NCI-H82 treated with DMSO at 0.1 percent for 48 hours (cell line): ENCODE measurements around the gene CLCF1.
"Not testable (repeated sequence)": the region's sequence is repeated elsewhere in the genome, so short reads cannot be mapped to it uniquely, and the experiment has no call there.

ENCODE experiments used
- DNase-seq: peaks from one replicate; lab custom pipeline; 2025; ENCODE audit not compliant: unreplicated experiment; lab: John Stamatoyannopoulos, UW

CLCF1 gene

DNA sequence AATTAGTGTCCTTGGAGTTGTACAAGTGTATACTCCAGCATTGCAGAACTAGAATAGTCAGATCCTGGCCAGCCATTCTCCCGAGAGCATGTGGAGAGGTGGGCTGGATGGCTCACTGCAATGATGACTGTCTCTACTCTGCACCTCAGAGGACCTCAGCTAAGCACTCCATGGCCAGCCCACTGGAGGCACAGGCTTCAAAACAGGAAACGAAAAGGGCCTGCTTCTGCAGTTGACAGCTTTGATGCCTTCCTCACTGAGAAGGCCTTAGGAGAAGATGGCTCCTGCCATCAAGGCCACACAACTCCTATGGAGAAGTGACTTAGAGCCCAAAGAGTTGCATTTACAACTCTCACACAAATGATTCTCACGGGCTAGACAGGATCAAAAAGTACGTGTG lies 29.1 kb downstream of the CLCF1 start:
- DNase-seq, result no peak

DNA sequence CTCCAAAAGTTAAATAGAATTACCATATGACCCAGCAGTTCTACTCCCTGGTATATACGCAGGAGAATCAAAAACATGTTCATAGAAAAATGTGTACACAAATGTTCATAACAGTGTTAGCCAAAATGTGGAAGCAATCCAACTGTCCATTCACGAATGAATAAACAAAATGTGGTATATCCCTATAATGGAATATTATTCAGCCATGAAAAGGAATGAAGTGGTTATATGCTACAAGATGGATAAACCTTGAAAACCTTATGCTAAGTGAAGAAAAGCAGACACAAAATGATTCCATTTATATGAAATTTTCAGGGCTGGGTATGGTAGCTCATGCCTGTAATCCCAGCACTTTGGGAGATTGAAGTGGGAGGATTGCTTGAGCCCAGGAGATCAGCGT lies 36.1 kb downstream of the CLCF1 start:
- DNase-seq, result no peak

DNA sequence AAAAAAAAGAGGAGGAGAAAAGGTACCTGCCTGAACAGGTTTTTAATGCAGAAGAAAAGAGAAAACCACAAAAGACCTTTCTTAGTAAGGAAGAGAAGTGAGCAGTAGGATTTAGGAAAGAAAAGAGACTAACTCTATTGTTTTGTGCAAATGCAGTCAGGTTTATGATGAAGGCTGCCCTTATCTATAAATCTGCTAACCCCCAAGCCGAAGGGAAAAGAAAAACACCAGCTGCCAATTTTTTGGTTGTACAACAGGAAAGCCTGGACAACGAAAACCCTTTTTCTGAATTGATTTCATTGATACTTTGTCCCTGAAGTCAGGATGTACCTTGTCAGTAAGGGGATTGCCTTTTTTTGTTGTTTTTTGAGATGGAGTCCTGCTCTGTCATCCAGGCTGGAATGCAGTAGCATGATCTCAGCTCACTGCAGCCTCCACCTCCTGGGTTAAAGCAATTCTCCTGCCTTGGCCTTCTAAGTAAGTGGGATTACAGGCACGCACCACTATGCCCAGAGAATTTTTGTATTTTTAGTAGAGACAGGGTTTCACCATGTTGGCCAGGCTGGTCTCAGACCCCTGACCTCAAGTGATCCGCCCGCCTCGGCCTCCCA lies 41.2 kb downstream of the CLCF1 start:
- DNase-seq, result no peak

DNA sequence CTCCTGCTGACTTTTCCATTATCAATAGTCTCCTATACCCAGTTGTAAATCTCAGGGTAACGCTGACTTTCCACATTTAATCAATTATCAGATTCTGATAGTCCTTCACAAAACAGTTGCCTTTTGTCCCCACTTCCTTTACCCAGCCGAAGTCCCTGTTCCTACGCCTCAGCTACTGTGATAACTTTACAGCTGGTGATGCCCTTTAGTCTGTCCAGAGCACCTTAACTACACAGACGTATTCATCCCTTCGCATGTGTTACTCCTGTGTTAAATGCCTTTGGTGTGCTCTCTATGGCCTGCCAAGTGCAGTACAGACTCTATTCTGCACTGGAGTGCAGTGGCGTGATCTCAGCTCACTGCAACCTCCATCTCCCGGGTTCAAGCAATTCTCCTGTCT lies 49.9 kb downstream of the CLCF1 start:
- no peak for DNase-seq

DNA sequence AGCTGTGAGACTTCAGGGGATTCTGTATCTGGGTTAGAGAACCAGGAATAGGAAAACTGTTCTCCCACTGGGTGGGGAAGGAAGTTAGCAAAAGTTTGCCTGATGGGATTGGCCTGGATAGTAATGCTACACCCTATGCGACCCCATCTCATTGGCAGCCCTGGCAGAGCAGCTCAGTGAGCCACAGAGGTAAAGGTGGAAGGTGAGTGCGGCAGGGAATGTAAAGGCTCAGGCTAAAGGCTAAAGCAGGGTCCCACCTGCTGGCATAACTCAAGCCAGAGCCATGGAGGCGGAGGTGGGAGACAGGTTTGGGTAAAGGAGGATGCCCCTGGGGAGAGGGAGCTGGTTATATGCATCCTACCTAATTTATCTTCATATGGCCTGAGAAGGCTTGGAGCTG lies 51.3 kb downstream of the CLCF1 start:
- DNase-seq, result no peak

DNA sequence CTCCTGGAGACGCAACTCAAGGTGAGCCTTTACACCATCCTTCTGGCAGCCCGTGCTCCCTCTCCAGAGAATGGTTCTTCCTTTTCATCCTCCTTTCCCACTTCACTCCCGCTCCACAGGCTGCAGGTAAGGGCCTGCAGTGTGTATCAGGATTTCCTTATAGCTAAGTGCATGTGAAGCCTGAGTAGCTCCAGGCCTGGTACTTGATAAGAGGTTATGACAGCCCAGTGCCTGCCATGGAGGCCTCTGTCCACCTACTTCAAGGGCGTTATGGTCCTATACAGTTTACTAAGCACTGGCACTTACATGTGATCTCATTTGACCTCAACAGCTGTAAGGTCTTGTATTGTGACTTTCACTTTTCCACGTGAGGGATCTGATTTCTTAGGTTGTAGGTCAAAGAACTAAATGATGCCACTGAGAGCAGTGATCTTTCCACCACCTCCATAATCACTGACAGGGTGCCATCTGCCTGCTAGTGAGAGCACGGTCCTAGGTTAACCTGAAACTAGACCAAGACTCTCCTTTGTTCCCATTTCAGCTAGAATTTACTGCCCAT lies 52.0 kb downstream of the CLCF1 start:
- no peak for DNase-seq

DNA sequence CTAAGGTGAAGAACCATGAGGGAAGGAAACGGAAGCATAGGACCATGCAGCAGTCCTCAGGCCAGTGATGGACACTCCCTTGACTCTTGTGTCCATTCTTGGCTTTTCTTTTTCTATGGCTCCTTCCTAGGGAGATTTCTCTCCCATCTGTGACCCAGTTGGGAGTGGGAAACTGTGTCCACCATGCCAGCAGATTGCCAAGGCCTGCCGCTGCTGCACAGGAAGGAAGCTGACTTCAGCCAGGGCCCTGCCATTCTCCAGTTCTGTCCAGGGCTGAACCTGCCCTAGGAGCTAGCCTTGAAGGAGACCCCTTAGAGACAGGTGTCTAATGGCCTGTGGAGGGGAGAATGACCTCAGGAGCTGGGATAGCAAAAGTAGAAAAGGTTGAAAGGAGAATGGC lies 52.7 kb downstream of the CLCF1 start:
- DNase-seq, result no peak

DNA sequence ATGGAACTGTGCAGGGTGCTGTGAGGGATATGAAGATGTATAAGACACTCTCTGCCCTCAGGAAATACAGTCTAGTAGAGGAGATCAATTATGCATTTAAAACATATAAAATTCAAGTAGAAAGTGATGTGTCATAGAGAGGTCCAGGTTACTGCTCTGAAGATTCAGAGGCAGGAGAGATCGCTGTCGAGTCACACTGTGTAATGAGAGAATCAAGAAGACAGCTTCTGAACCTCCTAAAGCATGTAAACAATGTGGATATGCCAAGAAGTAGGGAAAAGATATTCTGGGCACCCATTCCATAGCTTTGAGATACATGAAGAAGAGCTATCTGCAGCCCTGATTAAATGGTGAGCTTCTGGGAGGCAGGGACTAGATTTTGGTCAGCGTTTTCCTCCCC lies 53.4 kb downstream of the CLCF1 start:
- DNase-seq, result no peak

DNA sequence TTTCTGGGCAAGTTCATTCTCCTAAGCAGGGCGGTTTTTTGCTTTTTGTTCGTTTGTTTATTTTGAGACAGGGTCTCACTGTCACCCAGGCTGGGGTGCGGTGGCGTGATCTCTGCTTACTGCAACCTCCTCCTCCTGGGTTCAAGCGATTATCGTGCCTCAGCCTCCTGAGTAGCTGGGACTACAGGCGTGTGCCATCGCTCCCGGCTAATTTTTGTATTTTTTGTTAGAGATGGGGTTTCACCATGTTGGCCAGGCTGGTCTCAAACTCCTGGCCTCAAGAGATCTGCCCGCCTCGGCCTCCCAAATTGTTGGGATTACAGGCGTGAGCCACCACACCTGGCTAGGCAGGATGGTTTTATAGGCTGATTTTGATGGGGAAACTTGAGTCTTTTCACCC lies 54.5 kb downstream of the CLCF1 start:
- DNase-seq, result not testable (repeated sequence)

DNA sequence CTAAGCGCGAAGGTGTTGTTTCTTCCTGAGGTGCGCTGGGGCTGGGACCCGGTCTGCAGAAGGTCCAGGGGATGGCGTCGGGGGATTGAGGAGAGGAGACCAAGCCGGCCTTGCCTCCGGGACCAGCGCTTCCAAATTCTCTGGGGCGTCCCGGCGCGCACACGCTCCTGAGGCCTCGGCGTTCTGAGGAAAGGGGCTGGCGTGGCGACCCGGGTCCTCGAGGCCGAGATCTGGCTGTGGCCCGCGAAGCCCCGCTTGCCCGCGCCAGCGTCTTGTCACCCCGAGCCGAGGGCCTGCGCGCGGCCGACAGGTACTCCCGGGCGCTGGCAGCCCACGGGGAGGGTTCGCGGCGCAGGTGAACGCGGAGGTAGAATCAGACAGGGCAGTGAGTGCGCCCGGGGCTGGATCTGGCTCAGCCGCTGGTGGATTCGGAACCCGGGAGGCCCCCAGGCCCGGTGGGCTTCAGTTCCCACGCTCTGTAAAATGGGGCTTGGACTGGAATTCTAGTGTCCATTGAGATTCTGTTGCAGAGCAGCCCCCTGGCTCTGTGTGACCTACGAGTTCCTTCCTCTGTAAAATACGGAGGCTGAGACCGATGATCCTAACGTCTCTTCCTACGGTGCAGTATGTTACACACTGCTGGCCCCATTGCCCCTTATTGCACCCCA lies 55.4 kb downstream of the CLCF1 start:
- no peak for DNase-seq

DNA sequence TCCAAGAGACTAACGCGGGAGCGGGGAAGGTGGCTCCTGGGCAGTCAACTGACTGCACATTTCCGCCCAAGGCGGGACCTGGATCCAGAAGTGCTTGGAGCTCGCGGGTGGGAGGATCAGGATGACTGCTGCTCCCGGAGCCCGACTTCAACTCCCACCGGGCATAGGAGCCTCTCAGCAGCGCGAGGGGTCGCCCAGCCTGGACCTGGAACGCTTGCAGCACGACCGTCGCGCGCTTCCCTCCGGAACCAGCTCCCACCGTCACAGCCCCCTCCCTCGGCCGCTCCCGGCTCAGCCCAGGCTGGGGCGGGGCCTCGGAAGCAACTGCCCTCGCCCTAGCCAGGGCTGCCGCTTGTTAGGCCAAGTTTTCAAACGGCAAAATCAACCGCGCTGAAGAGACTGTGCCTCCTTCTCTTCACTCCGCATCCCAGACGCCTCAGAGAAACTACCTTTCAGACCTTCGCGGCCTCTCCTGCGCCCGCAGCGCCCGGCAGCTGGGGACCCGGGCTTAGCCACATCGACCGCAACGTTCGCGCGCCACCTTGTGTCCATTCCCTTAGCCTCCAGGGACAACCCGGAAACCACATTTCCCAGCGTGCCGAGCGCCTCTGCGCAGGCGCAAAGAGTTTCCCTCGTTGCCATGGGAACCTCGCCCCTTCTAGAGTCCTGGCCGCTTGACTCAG lies 56.1 kb downstream of the CLCF1 start:
- peak; percentile 77 for DNase-seq

DNA sequence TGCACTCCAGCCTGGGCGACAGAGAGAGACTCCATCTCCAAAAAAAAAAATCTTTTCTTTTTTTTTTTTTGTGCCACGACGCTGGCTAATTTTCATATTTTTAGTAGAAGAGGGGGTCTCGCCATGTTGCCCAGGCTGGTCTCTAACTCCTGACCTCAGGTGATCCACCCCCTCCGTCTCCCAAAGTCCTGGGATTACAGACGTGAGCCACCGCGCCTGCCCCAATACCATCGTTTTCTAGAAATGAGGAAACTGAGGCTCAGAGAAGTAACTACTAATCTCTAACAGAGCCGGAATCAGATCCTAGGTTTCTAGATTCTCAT lies 56.6 kb downstream of the CLCF1 start:
- no peak for DNase-seq

DNA sequence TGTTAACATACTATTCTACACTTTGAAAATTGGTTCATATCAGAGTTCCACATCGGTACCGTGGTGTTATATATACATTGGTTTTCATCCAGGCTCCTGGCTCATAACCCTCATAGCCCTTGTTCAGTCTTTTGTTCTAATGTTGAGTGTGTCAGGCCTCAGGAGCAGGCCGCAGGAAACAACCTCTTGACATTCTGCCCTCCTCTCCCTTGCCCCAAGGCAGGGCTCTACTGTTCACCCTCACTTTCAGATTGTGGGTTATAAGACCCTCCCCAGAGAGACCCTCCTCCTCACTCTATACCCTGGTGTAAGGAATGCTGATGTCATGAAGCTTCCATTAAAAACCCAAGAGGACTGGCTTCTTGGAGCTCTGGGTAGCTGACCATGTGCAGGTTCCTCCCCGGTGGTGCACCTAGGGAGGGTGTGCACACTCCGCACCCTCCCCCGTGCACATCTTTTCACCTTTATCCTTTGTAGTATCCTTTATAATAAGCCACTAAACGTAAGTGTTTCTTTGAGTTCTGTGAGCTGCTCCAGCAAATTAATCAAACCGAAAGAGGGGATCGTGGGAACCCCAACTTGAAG lies 58.0 kb downstream of the CLCF1 start:
- DNase-seq, result no peak

DNA sequence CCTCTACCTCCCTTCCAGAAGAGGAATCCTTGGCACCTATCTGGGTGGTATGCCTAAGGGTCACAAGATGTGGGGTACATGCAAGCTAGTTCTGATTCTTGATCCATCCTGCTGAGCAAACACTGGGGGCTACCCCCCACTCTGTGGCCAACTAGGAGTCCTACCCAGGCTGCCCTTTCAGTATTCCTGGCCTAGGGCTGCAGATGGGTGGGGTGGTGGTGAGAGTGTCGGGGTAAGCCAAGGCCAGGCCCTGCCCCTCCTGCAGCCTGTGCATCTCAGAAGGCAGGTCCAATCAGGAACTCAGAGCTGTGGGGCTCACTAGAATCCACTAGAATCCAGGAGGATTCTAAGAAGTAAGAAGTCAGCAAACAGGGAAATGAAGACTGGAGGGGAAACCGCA lies 59.2 kb downstream of the CLCF1 start:
- no peak for DNase-seq
